ENCODE measurements around the gene NRP1.

GRCh38 chr10:33291053-33291592 is 43.3 kb downstream of the NRP1 start:
- TF ChIP-seq RARB (CRISPR knock-in tag; IDR thresholded peaks at IDR 0.05) (no peak), ZFP3 (CRISPR knock-in tag; IDR thresholded peaks at IDR 0.05) (no peak; the same call in 1 of the 2 replicates), ARNTL (CRISPR knock-in tag; IDR thresholded peaks at IDR 0.05; ENCODE audit: borderline replicate concordance, low read depth) (no peak), ZNF70 (CRISPR knock-in tag; IDR thresholded peaks at IDR 0.05) (no peak), CSRNP3 (CRISPR knock-in tag; IDR thresholded peaks at IDR 0.05) (no peak), SNAI2 (CRISPR knock-in tag; IDR thresholded peaks at IDR 0.05) (no peak), ZNF565 (CRISPR knock-in tag; conservative IDR thresholded peaks at IDR 0.05; ENCODE audit: low read depth) (no peak), CREB5 (CRISPR knock-in tag; IDR thresholded peaks at IDR 0.05; ENCODE audit: low read depth) (no peak), ZFP30 (CRISPR knock-in tag; IDR thresholded peaks at IDR 0.05) (no peak), ESRRG (CRISPR knock-in tag; IDR thresholded peaks at IDR 0.05) (no peak), ZC3H10 (CRISPR knock-in tag; IDR thresholded peaks at IDR 0.05) (no peak), TOX (CRISPR knock-in tag; IDR thresholded peaks at IDR 0.05; ENCODE audit: borderline replicate concordance) (no peak), TSHZ2 (CRISPR knock-in tag; IDR thresholded peaks at IDR 0.05) (no peak)
- TF ChIP-seq, protein P1, sequence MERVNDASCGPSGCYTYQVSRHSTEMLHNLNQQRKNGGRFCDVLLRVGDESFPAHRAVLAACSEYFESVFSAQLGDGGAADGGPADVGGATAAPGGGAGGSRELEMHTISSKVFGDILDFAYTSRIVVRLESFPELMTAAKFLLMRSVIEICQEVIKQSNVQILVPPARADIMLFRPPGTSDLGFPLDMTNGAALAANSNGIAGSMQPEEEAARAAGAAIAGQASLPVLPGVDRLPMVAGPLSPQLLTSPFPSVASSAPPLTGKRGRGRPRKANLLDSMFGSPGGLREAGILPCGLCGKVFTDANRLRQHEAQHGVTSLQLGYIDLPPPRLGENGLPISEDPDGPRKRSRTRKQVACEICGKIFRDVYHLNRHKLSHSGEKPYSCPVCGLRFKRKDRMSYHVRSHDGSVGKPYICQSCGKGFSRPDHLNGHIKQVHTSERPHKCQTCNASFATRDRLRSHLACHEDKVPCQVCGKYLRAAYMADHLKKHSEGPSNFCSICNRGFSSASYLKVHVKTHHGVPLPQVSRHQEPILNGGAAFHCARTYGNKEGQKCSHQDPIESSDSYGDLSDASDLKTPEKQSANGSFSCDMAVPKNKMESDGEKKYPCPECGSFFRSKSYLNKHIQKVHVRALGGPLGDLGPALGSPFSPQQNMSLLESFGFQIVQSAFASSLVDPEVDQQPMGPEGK (CRISPR knock-in tag; IDR thresholded peaks at IDR 0.05; ENCODE audit: borderline replicate concordance), result no peak
